Mesangial cell (primary cell): ENCODE measurements around the gene BEST4. TPM values are rescaled to one million over a fixed set of nuclear protein-coding genes. Genes with fewer than 3 reads are reported as not detected.

Source experiments
- total RNA-seq: library from RNA; depleted of rRNA; stranded (reverse); fragments of >200 nt; gene quantifications from 2 replicates; pipeline ENCODE4 v1.2.3, GENCODE V29; 2015

The BEST4 gene
- total RNA-seq, result under 0.01 and 0.38 TPM in 2 replicates

DNA sequence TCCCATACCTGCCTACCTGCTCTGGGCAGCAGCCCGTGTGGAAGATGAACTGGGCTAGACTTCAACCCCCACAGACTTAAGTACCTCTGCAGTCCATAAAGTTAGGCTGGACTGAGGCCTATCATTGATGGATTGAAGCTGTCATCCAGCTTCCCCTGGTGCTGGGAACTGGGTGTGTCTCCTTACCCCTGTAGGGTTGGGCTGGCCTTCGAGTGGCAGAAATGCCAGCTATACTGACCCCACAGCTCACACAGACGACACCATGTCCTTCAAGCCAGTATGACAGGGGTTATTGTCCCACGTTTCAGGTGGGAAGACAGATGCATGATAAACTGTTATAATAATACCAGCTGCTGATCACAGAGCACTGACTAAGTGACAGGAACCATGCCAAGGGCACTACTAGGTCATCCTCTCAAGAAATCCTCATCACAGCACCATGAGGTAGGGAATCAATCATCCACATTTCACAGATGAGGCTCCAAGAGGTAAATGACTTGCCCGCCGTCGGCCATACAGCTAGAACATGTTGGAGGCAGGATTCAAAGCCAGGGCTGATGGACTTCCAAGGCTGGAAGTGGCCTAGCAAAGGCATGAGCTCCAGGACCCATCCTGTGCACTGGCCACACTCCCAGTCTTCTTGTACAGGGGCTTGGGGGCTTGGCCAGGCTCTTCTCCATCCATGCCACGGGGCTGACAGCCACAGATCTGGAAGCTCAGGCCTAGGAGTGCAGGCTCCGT lies at the start of gene BEST4:
Gene BEST4, minus strand, starts transcription at position 51 of the 741 bp plus-strand sequence. CDS start 465 bp downstream, outside the sequence.

DNA sequence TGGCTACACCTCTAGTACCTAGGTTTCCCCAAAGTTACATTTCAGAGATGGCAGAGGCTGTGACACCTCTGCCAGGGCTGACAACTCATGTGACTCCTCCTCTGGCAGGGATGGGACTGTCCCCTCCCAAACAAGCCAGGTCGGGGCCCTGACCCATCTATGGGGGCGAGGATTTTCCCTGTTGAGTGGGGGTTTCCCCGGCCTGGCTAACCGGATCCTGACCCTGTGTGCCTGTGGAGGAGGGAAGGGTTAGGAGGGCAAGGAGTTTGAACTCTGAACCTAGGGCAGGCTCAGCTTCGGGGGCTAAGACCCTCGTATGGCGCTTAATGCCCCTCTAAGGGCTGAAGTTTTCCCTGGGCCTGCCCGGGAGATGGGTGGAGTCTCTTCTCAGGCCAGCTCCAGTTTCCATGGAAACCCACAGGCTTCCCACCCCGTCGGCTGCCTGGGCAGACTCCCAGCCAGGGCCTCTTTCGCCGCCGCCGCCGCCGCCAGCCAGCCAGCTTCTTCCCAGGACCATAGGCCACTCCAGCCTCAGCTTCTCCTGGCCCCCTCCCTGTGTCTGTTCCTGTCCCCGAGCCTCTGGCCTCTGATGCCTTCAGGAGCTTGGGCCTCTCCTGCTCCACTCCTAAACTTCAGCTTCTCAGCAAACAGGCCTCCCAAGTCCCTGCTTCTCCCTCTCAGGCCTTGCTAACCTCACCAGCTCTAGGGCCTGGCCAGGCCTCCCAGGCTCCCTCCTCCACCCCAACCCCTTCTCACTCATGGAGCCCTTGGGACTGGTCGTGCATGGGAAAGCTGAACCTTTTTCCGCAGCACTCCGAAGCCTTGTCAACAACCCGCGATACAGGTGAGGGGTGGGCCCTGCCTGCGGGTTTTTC lies 20.3 kb upstream of the BEST4 start, which contains the start of gene BTBD19:
Gene BTBD19, plus strand, starts transcription at position 461 of the 875 bp plus-strand sequence. Its CDS starts 298 bp downstream, at position 759.

DNA sequence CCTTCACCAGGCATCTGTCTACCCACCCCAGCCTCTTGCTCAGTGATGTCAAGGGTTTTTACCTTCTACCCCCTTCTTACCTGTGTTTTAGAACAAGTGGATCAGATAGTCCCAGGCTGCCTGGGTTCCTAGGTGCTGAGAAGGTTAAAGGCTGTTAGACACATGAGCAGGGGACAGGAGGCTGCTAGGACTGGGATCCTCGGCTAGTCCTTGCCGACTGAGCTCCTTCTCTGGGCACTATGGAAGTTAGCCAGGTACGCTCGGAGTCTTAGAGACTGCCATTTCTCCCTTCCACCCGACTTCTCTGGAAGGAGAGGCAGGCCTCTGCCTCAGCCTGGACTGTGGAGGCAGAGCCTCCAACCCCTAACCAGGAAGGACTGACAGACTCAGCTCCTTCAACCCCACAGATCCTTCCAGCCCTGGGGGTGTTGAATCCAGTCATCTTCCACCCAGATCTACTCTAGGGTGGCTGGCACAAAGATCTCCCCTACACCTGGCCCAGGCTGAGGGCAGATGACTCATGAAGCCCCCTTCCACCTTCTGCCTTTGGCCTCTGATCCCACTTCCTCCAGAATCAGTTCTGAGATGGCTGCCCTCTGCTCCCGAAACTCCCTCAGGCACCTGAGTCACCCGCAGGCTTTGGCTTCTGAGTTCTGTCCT lies 18.9 kb upstream of the BEST4 start, which contains the start of gene DYNLT4:
Gene DYNLT4, minus strand, starts transcription at position 648 of the 660 bp plus-strand sequence. CDS start 683 bp downstream, outside the sequence.

DNA sequence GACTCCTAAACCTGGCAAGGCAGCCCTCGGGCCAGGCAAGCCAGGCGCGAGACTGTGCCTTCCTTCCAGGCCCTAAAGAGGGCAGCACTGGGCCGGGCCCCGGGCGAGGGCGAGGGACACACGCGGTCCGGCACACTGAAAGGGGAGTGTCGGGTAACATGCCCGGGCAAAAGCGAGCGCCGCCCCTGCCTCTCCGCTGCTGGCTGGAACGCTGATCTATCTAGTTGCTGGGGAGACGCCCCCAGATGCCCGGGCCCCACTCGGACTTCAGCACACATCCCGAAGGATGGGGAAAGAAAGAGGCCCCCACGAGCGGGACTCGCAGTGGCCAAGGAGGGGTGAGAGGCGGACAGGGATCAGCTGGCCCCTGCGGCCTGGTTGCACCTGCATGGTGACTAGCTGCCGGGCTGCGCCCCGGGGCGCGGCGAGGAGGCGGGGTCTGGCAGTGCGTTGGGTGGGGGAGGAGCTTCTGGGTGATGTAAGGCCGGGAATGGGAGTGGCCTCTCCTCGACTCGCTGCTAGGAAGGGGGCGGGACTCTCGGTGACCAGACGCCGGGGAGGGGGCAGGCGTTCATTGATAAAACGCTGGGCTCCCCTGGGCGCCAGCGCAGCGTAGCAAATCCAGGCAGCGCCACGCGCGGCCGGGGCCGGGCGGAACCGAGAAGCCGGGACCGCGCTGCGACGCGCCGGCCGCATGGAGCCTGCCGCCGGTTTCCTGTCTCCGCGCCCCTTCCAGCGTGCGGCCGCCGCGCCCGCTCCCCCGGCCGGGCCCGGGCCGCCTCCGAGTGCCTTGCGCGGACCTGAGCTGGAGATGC lies 12.0 kb upstream of the BEST4 start, which contains the start of gene PLK3:
Gene PLK3, plus strand, starts transcription at position 608 of the 815 bp plus-strand sequence. Its CDS starts 87 bp downstream, at position 695.

DNA sequence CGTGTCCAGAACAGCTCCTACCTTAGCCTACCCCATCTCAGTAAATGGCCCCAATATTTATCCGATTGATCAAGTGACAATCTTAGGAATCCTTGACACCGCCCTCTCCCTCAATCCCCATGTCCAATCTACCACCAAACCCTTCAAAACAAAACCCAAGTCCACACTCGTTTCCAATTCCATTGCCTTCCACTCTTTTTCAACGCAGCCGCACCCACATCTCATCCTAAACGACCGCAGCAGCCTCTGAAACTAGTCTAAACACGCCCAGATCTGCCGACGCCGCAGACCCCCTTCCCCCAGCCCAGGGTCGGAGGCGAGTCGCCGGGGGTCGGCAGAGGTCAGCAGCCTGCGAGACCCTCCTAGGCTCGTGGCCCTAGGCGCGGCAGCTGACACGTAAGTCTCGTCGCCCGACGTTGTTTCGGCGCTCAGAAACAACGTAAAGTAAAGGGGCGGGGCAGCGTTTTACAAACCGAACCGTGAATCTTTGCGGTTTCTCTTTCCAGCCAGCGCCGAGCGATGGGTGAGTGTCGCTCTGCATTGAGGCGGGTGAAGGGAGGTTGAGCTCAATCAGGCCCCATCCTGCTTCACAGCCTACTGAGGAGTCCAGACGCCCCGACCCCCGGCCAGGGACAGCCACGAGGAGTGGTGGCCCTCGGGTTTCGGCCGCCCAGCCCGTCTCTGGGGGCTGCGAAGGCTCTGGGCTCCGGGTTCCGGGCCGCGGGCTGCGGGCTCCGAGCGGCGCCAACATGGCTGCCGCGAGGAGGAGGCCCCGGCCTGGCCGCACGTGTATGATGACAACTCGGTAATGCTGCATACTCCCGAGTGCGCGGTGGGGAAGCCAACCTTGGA lies 12.7 kb downstream of the BEST4 start, which contains the start of gene RPS8:
Gene RPS8, plus strand, starts transcription at position 463 of the 852 bp plus-strand sequence. Its CDS starts 57 bp downstream, at position 520.

DNA sequence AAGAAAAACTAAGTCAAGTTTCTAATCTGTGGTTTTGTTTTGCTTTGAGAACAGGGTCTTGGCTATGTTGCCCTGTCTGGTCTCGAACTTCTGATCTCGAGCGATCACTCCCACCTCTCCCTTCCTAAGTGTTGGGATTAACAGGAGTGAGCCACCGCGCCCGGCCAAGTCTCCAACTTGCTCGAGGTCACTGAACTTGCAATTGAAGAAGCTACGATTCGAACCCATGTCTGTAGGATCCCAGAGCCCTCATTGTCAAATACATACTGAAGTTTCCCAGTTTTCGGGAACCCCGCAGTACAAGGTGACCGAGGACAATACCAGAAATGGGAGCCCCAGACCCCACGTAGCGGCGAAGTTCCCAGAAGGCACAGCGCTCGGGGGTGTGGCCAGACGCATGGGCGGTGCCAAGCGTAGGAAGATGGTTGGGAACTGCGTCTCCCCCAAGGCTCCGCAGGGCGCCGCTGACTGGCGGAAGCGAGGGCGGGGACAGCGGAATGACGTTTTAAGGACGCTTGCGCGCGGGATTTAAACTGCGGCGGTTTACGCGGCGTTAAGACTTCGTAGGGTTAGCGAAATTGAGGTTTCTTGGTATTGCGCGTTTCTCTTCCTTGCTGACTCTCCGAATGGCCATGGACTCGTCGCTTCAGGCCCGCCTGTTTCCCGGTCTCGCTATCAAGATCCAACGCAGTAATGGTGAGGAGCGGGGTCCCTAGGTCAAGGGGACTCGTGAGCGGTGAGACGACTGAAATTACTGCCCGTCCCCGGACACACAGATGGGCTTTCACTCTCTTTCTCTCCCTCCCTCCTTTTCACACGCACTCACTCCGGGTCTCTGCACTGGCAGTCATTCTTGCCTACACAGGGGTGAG lies 48.4 kb downstream of the BEST4 start, which contains the start of gene KIF2C:
Gene KIF2C, plus strand, starts transcription at position 531 of the 872 bp plus-strand sequence. Its CDS starts 96 bp downstream, at position 627.

Other genes starting within 250 kb of the BEST4 start
- gene TMEM53, start 113.7 kb downstream of the BEST4 start, total RNA-seq, result 9.0 and 15.2 TPM in 2 replicates
- 1.4 TPM in 1 of 2 replicates, not detected in the other for gene ARMH1, start 113.5 kb downstream of the BEST4 start, total RNA-seq
- not detected in 2 replicates for gene RNU5D-1, start 57.0 kb downstream of the BEST4 start, total RNA-seq
- 3.9 and 84.2 TPM in 2 replicates for gene KIF2C, start 48.3 kb downstream of the BEST4 start, total RNA-seq
- gene RPS8, start 12.6 kb downstream of the BEST4 start, total RNA-seq, result 1,486 and 1,507 TPM in 2 replicates
- 19.6 and 21.9 TPM in 2 replicates for gene PLK3, start 12.2 kb upstream of the BEST4 start, total RNA-seq
- gene DYNLT4, start 19.2 kb upstream of the BEST4 start, total RNA-seq, result 0.76 TPM in 1 of 2 replicates, not detected in the other
- gene BTBD19, start 20.4 kb upstream of the BEST4 start, total RNA-seq, result 3.4 and 13.3 TPM in 2 replicates
- gene PTCH2, start 55.1 kb upstream of the BEST4 start, total RNA-seq, result under 0.01 TPM in 2 replicates
- 10.5 and 26.4 TPM in 2 replicates for gene EIF2B3, start 198.4 kb upstream of the BEST4 start, total RNA-seq
- 34.4 and 37.3 TPM in 2 replicates for gene HECTD3, start 223.2 kb upstream of the BEST4 start, total RNA-seq
- gene UROD, start 224.1 kb upstream of the BEST4 start, total RNA-seq, result 119 and 134 TPM in 2 replicates